ENCODE data around the gene PNMT.

- no peak; the same call in 1 of the 2 replicates for TF ChIP-seq CTCF (conservative IDR thresholded peaks at IDR 0.05)
- TF ChIP-seq ZFX (IDR thresholded peaks at IDR 0.05): no peak
Measured at GRCh38 chr17:39704821-39705551, 36.7 kb downstream of the PNMT start.
